ENCODE results near the gene GPATCH3.

GRCh38 chr1:26894263-26894662 lies 6.0 kb downstream of the GPATCH3 start:
- TF ChIP-seq CTCF (conservative IDR thresholded peaks at IDR 0.05; ENCODE audit: low read length) (no peak), EZH2phosphoT487 (IDR thresholded peaks at IDR 0.05; ENCODE audit: borderline replicate concordance) (no peak)
